ENCODE measurements around the gene PRG3. TPM values are rescaled to one million over a fixed set of nuclear protein-coding genes. Genes with fewer than 3 reads are reported as not detected.
A peak's percentile ranks its signal among the peaks of the same experiment; 100 is the strongest.
"Not testable (repeated sequence)": the region's sequence is repeated elsewhere in the genome, so short reads cannot be mapped to it uniquely, and the experiment has no call there.

PRG3 gene
- polyA plus RNA-seq, 5 donors, result 0.48 to 1.5 (median 0.77) TPM

DNA sequence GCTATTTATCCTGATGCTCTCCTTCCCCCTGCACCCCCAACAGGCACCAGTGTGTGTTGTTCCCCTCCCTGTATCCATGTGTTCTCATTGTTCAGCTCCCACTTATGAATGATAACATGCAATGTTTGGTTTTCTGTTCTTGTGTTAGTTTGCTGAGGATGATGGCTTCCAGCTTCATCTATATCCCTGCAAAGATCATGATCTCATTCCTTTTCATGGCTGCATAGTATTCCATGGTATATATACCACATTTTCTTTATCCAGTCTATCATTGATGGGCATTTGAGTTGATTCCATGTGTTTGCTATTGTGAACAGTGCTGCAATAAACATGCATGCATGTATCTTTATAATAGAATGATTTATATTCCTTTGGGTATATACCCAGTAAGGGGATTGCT is 19.5 kb downstream of the PRG3 start:
- DNase-seq, result not testable (repeated sequence)

DNA sequence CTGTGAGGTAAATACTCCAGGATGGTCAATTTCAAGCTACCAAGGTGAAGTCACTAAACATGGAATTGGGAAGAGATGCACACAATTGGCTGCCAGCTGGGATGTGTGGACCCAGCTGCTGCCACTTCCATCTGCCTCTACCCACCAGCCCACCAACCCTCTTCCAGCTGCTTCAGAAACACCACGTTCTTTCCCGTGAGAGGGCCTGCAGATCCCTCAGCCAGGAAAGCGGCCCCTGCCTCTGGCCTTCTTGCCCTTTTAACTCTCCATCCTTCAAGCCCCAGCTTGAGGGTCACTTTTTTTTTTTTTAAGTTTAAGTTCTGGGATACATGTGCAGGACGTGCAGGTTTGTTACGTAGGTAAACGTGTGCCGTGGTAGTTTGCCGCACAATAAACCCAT is 20.0 kb downstream of the PRG3 start:
- no peak for DNase-seq

DNA sequence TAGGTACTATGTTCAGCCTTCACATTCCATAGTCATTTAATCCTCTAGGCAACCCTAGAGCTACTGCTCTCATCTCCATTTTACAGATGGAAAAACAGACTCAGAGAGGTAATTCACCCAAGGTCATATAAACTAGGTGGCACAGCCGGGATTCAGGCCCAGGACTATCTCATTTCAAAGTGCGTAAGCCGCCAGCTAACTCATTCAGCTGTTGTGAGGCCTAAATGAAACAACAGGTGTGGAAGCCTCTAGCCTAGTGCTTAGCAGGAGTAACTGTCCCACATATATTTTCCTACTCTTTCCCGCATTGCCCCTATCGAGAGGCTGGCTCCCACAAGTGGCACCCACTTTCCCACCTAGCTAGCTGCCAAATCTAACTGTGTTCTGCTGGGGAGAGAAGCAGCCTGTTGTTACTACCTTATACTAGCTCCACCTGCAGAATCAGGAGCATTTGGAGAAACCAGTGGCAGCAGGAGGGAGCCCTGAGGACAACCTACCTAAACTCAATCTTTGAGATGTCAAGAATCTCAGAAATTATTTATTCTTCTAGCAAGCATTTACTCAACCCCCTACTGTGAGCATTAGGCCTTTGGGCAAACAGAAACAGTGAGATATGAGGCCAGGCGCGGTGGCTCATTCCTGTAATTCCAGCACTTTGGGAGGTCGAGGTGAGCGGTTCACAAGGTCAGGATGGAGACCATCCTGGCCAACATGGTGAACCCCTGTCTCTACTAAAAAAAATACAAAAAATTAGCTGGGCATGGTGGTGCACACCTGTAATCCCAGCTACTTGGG is 20.9 kb downstream of the PRG3 start:
- no peak for DNase-seq

DNA sequence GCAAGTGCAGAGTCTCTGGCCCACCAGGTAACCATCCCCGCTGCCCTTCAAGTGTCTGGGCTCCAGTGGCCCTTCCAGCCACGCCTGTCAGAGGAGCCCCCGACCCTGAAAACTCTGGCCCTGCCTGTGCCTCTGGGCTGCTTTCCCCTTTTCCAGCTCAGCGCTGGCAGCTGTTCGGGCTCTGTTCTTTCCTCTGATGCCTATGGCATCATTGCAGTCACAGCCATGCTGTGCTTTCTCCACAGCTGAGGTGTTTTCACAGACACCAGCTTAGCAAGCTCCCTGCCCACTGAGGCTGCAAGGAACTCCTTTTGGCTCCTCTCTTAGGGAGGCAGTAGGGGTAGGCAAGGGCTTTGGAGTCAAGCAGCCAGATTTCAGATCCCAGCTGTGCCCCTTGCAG is 21.6 kb downstream of the PRG3 start:
- no peak for DNase-seq

DNA sequence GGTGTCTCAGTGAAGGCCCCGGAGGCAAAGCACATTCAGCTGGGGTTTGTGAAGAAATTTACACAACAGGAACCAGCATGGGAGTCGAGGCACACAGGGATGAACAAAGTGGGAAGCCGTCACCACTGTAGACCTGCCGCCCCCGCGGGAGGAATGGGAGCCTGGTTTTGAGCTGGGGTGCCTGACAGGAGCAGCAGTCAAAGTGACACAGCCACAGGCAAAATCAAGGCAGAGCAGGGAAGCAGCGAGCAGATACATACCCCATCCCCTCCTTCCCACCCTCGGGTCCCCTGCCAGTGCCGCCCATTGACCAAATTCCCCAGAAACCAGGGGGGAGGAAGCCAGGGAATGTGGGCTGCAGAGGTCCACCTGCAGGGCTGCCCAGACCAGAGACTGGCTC is 22.0 kb downstream of the PRG3 start:
- DNase-seq, result no peak

DNA sequence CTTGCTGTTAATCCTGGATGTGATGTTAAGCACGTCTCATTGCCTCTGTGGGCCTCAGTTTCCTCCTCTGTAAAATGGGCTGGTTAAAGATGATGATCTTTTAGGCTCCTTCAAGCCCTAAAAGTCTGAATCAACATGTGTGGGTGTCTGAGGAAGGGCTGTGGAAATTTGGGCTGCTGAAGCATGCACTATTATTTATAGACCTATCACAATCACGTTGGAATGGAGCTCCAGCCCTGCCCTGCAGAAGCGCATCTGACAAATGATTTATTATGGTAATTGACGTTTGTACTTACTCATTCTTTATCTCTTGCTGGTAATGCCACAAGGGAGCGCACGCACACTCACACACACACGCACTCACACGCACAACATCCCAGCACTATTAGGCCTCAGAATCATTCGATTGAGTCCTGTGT is 22.4 kb downstream of the PRG3 start:
- DNase-seq, result no peak

DNA sequence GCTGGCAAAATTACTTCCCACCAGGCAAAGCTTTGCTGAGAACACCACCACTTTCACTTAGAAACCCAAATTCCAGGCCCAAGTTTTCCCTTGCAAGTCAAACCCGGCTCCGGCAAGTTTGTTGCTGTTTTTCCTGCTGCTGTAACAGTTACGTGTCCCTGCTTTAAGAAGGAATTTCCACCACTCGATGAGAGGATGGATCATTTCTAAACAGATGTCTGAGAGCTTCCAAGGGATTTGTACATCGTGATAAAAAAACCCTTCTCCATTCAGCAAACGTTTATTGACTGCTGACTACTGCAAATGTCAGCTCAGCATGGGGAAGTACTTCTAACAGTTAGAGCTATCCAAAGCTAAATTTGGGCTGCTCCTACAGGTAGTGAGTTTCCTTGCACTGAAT is 23.1 kb downstream of the PRG3 start:
- no peak for DNase-seq

DNA sequence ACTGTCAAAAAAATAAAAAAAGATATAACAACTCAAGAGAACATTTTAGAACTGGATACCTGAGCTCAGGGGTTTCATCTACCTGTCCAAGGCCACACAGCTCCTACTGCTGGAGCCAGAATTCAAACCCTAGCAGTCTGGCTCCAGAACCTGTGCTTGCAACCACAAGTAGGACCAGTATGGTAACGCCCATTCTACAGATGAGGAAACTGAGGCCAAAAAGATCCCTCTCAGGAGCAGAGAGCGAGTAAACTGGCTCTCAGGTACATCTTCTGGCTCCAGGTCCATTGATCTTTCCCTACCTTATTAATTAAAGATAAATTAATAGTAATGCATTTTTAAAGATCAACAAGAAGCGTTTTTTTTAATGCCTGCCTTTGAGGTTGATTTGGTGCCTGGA is 23.6 kb downstream of the PRG3 start:
- DNase-seq, result no peak

DNA sequence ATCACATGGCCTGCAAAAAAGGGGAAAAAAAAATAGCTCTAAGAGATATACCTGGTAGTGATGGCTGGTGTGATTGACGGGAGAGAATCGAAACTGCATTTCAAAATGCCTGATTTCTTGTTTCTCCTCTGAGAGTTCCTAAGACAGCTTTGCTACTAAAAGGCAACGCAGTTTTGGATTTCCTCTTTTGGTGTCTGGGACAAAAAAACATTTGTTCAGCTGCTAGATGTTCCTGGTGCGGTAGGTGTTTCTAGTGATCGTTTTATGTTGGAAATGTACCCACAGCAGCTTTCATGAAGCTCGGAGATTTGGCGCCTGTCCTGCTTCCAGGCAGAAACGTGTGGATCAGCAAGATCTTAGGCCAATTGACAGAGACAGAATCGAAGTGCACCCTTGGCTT is 24.7 kb downstream of the PRG3 start:
- no peak for DNase-seq

DNA sequence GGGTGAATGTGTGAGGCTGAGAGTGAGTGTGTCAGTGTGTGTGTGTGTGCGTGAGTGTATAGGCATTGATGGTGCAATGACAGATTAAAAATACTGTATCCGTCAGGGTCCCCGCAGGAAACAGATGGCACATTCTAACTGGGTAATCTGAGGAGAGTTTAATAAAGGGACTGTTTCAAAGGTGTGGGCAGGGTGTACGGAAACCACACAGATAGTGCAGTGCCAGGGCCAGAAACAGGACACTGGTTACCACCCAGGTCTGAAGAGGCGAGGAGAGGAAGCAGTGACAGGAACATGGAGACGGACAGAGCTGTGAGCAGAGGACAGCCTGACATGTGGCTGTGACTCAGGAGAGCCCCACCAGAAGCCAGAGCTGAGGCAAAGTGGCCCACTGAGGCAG is 26.3 kb downstream of the PRG3 start:
- no peak for DNase-seq

DNA sequence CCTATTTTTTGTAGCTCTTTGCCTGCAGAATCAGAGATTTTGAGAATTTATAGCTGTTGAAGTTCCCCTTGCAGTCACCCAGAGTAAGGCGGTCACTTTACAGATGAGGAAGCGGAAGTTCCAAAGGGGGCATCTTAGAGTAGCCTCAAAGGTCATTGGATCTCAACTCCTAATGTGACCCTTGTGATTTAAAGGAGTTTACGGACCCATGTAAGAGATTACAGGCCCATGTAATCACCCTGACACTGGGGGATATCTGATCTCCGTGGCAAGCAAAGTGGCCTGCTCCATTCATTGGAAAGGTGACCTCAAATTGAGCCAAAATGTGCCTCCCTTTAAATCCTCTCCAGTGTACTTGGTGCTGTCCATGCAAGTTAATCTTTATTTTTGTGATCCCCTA is 27.1 kb downstream of the PRG3 start:
- DNase-seq, result no peak

DNA sequence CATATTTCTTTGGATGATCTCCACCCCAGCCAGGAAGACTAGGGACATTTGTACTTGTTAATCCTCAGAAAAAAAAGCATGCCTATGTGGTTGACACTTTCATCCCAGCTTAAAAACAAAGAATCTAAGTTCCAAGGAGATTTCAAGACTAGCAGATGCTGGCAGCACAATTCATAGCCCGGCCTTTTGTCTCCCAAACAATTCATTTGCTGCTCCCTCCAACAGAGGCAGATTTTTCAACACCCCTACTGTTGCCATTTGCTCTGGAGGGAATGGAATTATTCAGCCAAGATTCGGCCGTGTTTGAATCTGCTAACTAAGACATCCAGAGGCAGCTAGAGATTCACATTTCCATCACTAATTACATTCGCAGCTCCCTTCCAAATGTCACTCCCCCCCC is 27.5 kb downstream of the PRG3 start:
- DNase-seq, result no peak

DNA sequence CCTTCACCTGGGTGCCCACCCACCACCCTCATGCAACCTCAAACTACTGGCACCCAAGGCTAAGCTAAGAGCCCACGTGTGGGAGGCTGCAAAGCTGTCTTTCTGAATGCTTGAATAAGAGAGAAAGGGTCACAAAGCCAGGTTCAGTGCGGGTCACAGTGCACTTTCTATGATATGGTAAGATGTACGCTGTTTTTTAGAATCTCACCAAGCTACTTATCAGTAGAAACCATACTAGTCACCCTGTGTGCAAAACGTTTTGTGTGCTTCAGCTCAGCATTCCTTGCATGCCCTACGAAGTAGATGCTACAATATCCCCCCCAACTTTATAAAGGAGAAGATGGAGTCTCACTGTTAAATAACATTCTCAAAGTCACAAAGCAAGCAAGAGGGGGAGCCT is 27.9 kb downstream of the PRG3 start:
- no peak for DNase-seq

DNA sequence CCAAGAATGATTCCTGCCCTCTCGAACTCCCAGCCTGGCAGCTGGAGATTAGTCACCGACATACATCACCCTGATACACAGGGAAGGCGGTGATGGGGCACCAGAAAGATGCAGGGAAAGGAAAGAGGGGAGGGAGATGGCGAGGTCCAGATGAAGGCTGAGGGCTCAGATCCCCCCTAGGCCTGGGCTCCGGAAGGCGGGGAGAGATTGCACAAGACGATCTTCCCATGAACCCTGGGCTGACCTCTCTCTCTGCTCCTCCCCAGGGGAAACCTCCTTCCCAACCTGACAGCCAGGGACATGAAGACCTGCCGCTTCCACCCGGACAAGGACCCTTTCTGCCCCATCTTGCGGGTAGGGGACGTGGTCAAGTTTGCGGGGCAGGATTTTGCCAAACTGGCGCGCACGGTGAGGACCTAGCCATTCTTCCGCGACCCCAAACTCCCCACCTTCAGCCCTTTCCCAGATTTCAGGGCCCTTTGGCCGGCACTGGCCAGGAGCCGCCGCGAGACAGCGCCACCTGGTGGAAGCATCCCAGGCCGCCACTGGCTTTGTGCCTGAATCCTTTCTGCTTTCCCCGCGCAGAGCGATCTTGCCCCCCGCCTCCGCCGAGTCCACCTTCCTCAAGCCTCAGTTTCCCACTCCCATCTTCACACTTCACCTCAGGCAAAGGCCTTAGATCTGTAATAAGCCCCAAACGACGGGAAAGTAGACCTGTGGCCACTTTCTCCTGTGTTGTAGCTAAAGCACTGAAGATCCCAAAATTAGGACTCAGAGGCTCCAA is 31.3 kb downstream of the PRG3 start:
- peak; percentile 38 to 39 for DNase-seq

DNA sequence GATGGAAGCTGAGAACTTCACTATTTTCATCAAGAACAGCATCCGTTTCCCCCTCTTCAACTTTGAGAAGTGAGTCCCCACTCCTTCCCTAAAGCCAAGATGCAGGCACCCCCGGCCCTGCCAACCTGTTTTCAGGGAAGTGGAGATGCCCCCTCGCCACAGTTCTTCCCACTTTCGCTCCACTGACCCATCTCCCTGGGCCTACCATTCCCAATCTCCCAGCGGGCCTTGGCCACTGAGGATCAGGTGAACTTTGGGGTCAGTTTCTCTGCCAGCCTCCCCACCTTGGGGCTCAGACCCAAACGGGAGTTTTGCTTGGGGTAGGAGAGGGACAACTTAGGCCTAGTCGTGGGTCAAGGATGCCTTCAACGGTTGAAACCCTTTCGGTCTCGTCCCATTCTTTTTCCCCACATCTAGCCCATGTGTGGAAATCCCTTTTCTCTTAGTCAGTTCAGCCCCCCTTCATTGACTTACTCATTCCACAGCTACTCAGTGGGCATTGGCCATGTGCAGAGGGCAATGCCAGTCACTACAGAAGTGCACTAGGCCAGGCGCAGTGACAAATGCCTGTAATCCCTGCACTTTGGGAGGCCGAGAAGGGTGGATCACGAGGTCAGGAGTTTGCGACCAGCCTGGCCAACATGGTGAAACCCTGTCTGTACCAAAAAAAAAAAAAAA is 32.2 kb downstream of the PRG3 start:
- no peak for DNase-seq

DNA sequence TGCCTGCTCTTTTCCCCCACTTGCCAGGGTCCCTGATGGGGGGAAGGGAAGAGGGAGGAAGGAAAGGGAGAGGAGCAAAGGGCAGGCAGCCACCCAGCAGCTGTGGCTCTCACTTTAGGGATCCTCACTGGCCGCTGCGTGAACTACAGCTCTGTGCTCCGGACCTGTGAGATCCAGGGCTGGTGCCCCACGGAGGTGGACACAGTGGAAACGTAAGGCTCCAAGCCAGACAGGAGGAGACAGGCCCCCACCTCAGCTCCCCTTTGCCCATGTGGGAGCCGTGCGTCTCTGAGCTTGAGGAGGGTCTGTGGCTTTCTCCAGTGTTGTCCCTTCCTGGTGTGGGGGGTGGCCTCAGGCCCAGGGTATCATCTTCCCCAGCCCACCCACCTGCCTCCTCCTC is 32.9 kb downstream of the PRG3 start:
- no peak for DNase-seq

DNA sequence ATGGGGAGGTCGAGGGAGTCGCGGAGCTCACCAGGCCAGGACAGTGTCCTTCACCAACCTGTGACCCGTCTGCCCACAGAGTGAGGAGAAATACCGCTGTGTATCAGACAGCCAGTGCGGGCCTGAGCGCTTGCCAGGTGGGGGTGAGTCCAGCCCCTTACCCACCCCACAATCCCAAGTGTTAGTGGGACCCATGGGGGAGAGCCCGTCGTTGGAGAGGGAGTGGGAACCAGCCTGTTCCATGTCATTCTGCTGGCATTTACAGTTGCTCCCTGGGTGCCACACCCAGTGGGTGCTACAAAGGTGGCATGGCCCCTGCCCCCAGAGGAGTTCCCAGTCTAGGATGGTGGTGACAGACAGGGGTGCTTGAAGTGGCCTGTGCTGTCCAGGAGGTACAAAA is 33.6 kb downstream of the PRG3 start:
- DNase-seq, result no peak

DNA sequence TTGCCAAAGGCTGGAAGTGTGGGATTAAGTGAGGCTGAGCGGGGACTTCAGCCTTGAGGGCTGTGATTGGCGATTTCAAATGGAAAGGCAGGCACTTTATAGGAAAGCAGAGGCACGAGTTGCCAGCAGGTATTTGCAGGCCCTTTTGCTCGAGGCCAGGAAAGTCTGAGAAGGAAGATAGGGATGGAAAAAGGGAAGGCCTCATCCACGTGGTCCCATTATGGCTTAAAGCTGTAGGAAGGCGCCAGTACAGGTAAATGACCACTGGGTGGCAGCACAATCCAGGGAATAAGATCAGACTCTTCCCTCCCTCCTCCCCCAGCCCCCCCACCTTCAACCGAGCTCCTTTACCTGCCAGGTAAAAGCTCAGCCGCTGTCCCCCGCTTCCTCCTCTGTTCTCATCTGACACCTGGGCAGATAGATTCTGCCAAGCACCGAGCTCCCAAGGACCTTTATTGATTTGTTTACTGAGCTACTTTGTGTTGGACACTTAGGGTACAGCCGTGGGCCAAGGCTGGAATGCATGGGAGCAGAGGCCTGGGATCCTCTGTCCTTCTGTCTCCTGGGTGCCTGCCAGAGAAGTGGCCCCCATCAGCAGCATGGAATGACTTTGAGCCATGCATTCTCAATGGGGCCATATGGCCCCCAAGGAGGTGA is 35.3 kb downstream of the PRG3 start:
- peak in 1 of 2 donors; percentile 48 for DNase-seq

DNA sequence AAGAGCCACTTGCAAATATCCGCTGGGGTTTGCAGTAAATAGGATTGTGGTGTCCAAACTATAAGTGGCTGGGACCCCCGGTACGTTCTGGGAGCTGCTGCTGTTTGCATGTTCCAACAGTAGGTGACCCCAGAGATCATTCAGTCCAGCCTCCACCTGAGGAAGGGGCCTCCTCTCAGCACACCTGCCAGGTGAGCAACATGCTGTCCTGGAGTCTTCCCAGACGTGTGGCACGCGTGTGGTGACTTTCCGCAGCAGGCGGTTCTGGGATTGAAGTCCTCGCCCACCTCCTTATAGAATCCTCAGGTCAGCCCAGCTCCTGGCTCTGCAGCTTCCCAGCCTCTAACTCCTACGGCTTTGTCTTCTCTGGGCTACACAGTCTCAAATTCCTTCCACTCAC is 36.1 kb downstream of the PRG3 start:
- no peak for DNase-seq

DNA sequence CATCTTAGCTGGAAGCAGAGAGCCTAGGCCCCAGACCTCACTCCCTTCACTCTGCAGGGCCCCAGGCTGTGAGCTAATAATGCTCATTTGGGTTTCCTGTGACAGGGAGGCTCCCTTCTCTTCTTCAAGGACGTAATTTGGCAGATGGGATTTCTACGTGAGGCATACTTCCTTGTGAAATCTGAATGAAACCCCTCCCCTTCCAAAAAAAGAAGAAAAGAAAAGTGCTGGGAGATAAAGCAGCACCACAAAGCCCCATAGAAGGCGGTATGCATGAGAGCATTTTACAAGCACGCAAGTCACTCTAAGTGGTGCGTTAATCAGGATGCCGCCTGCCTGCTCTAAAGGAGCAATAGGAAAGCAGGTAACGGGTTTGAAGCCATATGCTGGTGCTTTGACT is 37.1 kb downstream of the PRG3 start:
- DNase-seq, result no peak

DNA sequence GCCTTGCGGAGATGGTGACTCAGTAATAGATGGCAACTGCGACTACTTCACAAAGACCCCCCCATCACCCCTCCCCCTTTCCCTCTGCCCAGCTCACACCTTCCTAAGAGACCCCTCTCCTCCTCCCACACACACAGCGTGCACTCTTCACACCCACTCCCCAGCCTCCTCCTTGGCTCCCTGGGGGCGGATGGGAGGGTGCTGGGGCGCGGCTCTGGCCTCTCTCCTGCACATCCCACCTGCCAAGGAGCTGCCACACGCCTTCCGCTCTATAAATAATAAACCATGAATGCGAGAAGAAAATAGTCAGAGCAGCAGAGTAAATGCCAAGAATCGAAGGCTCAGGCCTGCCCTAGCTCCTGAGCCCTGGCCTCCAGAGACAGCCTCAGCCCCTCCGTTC is 38.2 kb downstream of the PRG3 start:
- DNase-seq, result no peak

DNA sequence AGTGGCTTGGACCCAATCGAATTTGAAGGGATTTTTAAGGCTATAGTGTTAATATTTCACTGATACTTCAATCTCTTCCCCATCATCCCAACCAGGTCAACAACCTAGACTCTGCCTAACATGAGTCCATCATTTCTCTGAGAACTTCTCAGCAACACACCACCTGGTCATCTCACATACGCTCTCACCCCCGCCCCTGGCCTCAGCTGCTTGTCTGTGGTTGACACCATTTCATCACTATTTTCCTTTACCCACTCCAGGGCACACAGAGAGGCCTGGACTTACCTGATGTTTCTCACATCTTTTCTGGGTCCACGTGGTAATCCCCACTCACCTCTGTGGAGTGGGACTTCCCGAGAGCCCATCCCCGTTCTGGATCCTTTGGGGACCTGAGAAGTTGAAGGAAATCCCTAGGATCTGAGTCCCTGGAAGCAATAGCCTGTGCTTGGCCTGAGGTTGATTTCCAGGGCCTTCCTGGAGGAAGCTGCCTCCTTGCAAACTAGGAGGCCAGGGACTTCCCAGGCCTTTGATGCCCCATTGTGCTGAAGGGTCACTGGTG is 39.6 kb downstream of the PRG3 start:
- no peak for DNase-seq

Measured in right lung (tissue), 5 donors.